ENCODE data around the gene ABLIM1.

The ABLIM1 gene

DNA sequence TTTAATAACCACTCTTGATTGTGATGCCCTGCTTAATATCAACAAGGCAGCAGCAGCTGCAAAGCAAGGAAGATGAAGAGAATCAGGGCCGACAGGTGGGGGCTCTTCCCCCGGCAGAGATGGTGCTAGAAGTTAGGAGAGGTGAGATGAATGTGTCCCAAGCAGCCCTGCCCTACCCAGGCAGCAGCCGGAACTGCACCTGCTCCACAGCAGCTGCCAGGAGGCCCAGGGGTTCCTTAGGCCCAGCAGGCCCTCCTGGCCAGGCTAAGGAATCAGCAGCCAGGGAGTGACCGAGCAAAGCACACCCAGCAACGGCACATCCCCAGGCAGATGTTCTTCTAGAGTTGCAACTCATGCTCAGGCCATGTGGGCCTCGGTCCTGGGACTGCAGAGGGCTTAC, 271.6 kb downstream of the ABLIM1 start:
- TF ChIP-seq, protein P1, sequence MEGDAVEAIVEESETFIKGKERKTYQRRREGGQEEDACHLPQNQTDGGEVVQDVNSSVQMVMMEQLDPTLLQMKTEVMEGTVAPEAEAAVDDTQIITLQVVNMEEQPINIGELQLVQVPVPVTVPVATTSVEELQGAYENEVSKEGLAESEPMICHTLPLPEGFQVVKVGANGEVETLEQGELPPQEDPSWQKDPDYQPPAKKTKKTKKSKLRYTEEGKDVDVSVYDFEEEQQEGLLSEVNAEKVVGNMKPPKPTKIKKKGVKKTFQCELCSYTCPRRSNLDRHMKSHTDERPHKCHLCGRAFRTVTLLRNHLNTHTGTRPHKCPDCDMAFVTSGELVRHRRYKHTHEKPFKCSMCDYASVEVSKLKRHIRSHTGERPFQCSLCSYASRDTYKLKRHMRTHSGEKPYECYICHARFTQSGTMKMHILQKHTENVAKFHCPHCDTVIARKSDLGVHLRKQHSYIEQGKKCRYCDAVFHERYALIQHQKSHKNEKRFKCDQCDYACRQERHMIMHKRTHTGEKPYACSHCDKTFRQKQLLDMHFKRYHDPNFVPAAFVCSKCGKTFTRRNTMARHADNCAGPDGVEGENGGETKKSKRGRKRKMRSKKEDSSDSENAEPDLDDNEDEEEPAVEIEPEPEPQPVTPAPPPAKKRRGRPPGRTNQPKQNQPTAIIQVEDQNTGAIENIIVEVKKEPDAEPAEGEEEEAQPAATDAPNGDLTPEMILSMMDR (conservative IDR thresholded peaks at IDR 0.05): no peak; the same call in 1 of the 2 replicates
- TF ChIP-seq ZFX (IDR thresholded peaks at IDR 0.05): no peak
- H3K27ac ChIP-seq: no peak overlapping the region

DNA sequence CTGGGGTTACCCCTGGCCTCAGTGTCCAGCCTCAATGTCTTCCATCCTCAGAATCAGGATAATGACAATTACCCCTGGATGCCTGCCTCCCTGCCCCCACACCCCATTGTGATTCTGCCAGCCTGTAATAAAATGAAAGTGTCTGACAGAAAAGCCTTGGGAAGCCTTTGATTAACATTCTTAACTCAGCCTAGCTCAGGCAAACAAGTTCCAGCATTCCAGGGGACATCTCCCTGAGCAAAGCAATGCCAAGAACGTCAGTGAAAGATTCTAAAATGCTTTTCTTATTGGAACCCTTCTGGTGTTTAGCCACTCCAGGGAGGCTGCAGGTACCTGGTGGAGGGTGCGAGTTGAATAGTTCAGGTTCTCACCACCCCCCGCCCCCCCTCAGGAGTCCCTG, 272.5 kb downstream of the ABLIM1 start:
- no peak overlapping the region for H3K27ac ChIP-seq
- TF ChIP-seq, protein P1 (conservative IDR thresholded peaks at IDR 0.05): no peak
- no peak for TF ChIP-seq ZFX (IDR thresholded peaks at IDR 0.05)

DNA sequence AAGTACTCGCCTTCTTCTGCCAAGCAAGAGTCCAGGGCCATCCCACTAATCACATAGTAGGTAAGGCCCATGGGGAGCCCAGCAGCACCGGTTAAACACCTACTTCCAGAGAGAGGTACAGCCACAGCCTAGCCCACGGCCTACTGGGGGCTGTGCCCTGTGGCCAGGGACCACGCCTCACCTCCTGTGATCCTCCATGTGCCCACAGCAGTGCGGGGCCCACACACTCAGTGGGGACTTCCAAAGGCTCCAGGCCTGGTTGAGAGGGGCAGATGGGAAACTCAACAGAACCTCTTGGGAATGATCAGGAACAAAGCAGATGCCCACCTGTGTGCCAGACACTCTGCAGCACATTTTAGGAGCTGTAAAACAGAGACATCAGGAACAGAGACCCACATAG, 273.5 kb downstream of the ABLIM1 start:
- H3K27ac ChIP-seq: no peak overlapping the region
- TF ChIP-seq, protein P1 (conservative IDR thresholded peaks at IDR 0.05): no peak
- no peak for TF ChIP-seq ZFX (IDR thresholded peaks at IDR 0.05)

DNA sequence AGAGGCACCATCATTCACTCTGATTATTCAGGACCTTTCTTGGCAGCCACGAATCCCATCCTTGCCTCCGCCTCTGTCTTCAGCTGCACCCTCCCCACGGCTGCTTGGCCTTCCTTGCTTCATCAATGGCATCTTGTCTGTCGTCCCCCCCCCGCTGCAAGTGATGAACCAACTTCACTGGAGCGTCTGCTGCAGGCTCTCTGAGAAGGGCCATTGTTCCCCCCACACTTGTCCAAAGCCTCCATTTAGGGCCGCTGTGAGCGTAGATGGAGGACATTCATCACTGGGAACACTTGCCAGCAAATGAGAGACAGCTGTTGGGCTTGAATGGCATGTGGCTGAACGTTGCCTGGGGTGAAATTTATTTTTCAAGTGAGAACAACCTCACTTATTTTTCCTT, 273.9 kb downstream of the ABLIM1 start:
- TF ChIP-seq ZFX (IDR thresholded peaks at IDR 0.05): no peak
- TF ChIP-seq, protein P1 (conservative IDR thresholded peaks at IDR 0.05): no peak
- H3K27ac ChIP-seq: no peak overlapping the region

Measured in C4-2B (cell line).